Testis (tissue), 3 donors: ENCODE data around the gene IL17A. TPM values are rescaled to one million over a fixed set of nuclear protein-coding genes. Genes with fewer than 3 reads are reported as not detected.
"Not testable (repeated sequence)": the region's sequence is repeated elsewhere in the genome, so short reads cannot be mapped to it uniquely, and the experiment has no call there.

ENCODE experiments used
- DNase-seq: peaks from one replicate; pipeline ENCODE4 v3.0.0-alpha.2; 2019
- H3K27ac ChIP-seq, 2 donors: fragments of 200-600 bp; sonication (generic); one replicate each; pipeline ENCODE4 v1.5.1; 2019
- H3K27me3 ChIP-seq: fragments of 200-600 bp; sonication (generic); one replicate; pipeline ENCODE4 v1.5.1; 2019
- H3K36me3 ChIP-seq: fragments of 200-600 bp; sonication (generic); one replicate; pipeline ENCODE4 v1.5.1; 2017; ENCODE audit warnings: low read depth; ENCODE audit errors: missing control alignments
- H3K4me1 ChIP-seq: fragments of 200-600 bp; sonication (generic); one replicate; pipeline ENCODE4 v1.5.1; 2019
- H3K4me3 ChIP-seq, 2 donors: fragments of 200-600 bp; sonication (generic); one replicate each; pipeline ENCODE4 v1.5.1; 2017 to 2019
- H3K9me3 ChIP-seq: fragments of 200-600 bp; sonication (generic); one replicate; pipeline ENCODE4 v1.5.1; 2017
- POLR2A ChIP-seq: fragments of 450-650 bp; IDR thresholded peaks from one replicate; pipeline ENCODE4 v1.6.1; 2017; ENCODE audit warnings: antibody characterized with exemption, mild to moderate bottlenecking, moderate library complexity
- WGBS, 2 donors: methylation state at CpG; one replicate each; pipeline ENCODE4 v1.1.5; 2018; 5-methylcytosine and 5-hydroxymethylcytosine counted together
- intact Hi-C: fragments of 100-400 bp; cut with DNase I; formaldehyde crosslinking; loops from one replicate; pipeline ENCODE4 v1.15.1; 2023; ENCODE audit warnings: low total_unique reads
- polyA plus RNA-seq: library from polyadenylated mRNA; stranded (reverse); fragments of 350-450 nt; fragmentation: Illumina TruSeq; extraction: RNeasy Lipid Tissue Mini Kit (QIAGEN cat#74804); gene quantifications from one replicate; pipeline ENCODE4 v1.2.3, GENCODE V29; 2014; ENCODE audit warnings: low read depth, low replicate concordance; ENCODE audit not compliant: insufficient read depth
- total RNA-seq, 2 donors: library from RNA; depleted of rRNA; stranded (reverse); fragments of >200 nt; gene quantifications; one replicate each; pipeline ENCODE4 v1.2.3, GENCODE V29; 2016
- TF ChIP-seq, protein P1 (sequence below), 3 experiments: fragments of 450-650 bp in 2 of 3; fragments of 200-600 bp in 1 of 3; sonication (generic) in 1 of 3; IDR thresholded peaks; one replicate each; pipeline ENCODE4 v1.5.1; 2016 to 2019; ENCODE audit warnings: antibody characterized with exemption in 3 of 3, mild to moderate bottlenecking in 2 of 3, moderate library complexity in 1 of 3

IL17A gene
- total and polyA plus RNA-seq, 3 donors from 2014 or later, result not detected

DNA sequence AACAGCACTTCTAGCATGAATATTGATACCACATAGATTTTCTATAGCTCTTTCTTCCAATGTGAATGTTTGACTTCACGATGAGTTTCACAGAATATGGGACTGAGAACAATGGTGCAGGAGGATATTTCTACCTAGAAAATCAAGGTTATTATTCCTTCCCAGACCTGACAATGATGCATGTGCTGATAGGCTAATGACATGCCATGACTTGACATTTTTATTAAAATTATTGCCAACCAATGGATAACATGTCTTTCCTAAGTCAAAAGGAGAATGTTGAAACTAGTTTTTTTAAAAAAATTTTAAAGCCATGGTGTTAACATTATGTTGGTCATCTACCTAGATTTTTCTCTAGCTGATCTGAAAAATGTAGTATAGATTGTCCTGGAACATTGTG lies 923 bp downstream of the IL17A start:
- TF ChIP-seq, protein P1, sequence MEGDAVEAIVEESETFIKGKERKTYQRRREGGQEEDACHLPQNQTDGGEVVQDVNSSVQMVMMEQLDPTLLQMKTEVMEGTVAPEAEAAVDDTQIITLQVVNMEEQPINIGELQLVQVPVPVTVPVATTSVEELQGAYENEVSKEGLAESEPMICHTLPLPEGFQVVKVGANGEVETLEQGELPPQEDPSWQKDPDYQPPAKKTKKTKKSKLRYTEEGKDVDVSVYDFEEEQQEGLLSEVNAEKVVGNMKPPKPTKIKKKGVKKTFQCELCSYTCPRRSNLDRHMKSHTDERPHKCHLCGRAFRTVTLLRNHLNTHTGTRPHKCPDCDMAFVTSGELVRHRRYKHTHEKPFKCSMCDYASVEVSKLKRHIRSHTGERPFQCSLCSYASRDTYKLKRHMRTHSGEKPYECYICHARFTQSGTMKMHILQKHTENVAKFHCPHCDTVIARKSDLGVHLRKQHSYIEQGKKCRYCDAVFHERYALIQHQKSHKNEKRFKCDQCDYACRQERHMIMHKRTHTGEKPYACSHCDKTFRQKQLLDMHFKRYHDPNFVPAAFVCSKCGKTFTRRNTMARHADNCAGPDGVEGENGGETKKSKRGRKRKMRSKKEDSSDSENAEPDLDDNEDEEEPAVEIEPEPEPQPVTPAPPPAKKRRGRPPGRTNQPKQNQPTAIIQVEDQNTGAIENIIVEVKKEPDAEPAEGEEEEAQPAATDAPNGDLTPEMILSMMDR (IDR thresholded peaks at IDR 0.05), result no peak
- no peak for TF ChIP-seq POLR2A
- Histone ChIP-seq H3K9me3 (no peaks in the 10 kb centered on the region), H3K4me1 (no peaks in the 10 kb centered on the region), H3K27ac (no peak overlapping the region), H3K4me3 (no peak overlapping the region), H3K27me3 (no peaks in the 10 kb centered on the region), H3K36me3 (no peaks in the 10 kb centered on the region)
- intact Hi-C loops, result no loop called here
- WGBS, 2 donors, result 91 to 94% methylated on average over 1 of the region's 1 CpG
- DNase-seq, result no peak

DNA sequence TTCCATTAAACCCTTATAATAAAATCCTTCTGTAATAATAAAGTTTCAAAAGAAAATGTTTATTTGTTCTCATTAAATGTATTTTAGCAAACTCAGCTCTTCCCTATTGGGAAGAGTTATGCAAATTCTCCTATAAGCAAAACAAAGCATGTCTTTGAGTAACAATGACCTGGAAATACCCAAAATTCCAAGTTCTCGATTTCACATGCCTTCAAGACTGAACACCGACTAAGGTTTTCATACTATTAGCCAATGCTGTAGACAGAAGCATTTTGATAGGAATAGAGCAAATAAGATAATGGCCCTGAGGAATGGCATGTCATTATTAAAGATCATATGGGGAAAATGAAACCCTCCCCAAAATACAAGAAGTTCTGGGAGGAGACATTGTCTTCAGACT lies 3.8 kb downstream of the IL17A start:
- Histone ChIP-seq H3K4me1 (no peaks in the 10 kb centered on the region), H3K27ac (no peak overlapping the region), H3K9me3 (no peaks in the 10 kb centered on the region), H3K4me3 (no peak overlapping the region), H3K27me3 (no peaks in the 10 kb centered on the region), H3K36me3 (no peaks in the 10 kb centered on the region)
- 89 to 98% methylated on average over 2 of the region's 2 CpGs for WGBS, 2 donors
- intact Hi-C loops, result no loop called here
- TF ChIP-seq, protein P1 (IDR thresholded peaks at IDR 0.05), result no peak
- TF ChIP-seq POLR2A, result no peak
- no peak for DNase-seq

- Histone ChIP-seq H3K4me3 (no peak overlapping the region), H3K4me1 (no peaks in the 10 kb centered on the region), H3K27me3 (no peaks in the 10 kb centered on the region), H3K9me3 (no peaks in the 10 kb centered on the region), H3K27ac (no peak overlapping the region), H3K36me3 (no peaks in the 10 kb centered on the region)
- 87 to 95% methylated on average over 3 of the region's 3 CpGs for WGBS, 2 donors
- no peak for DNase-seq
- intact Hi-C loops, result no loop called here
- TF ChIP-seq, protein P1 (IDR thresholded peaks at IDR 0.05), result no peak
- TF ChIP-seq POLR2A, result no peak
These were observed 4.2 kb downstream of the IL17A start for GRCh38 chr6:52190409-52190808.

- intact Hi-C loops, result no loop called here
- Histone ChIP-seq H3K4me1 (no peaks in the 10 kb centered on the region), H3K27me3 (no peaks in the 10 kb centered on the region), H3K36me3 (no peaks in the 10 kb centered on the region), H3K9me3 (no peaks in the 10 kb centered on the region), H3K27ac (no peak overlapping the region), H3K4me3 (no peak overlapping the region)
- no peak for TF ChIP-seq POLR2A
- TF ChIP-seq, protein P1 (IDR thresholded peaks at IDR 0.05), result no peak
- DNase-seq, result no peak
- WGBS, 2 donors, result 50 to 51% methylated on average over 3 of the region's 3 CpGs
These were observed 5.6 kb downstream of the IL17A start for GRCh38 chr6:52191824-52192223.

DNA sequence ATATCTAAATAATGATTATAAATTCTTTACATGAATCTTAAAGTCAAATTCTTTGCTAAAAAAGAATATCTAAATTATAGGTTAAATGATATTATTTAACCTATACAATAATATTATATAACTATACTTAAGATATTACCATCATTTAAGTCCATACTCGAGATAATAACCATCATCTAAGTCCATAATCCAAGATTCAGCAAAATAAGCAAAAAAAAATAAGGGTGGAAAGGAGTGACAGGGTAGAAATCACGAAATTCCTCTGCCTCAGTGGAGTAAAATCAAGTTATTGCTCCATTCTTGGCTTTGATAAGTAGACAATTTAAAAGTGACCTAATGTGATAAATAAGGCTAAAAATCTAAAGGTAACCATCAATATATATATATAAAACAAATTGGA lies 9.7 kb downstream of the IL17A start:
- no peak overlapping the region for H3K27ac ChIP-seq
- H3K4me1 ChIP-seq, result no peaks in the 10 kb centered on the region
- 42 to 43% methylated on average over 2 of the region's 2 CpGs for WGBS, 2 donors
- H3K9me3 ChIP-seq, result no peaks in the 10 kb centered on the region
- DNase-seq, result no peak
- no peak overlapping the region for H3K4me3 ChIP-seq
- TF ChIP-seq POLR2A, result no peak
- TF ChIP-seq, protein P1 (IDR thresholded peaks at IDR 0.05), result no peak
- intact Hi-C loops, result no loop called here
- no peaks in the 10 kb centered on the region for H3K36me3 ChIP-seq
- H3K27me3 ChIP-seq, result no peaks in the 10 kb centered on the region

- H3K27ac ChIP-seq, intact Hi-C loops, H3K27me3 ChIP-seq, DNase-seq, H3K4me1 ChIP-seq, H3K36me3 ChIP-seq, H3K9me3 ChIP-seq, H3K4me3 ChIP-seq: not testable (repeated sequence)
- WGBS, 2 donors, result 40 to 47% methylated on average over 5 of the region's 5 CpGs
These were observed 13.9 kb downstream of the IL17A start for GRCh38 chr6:52200088-52200487.
